GM13977 (cell line): Measurements from ENCODE around the gene ALX4.

Experiments
- DNase-seq: peaks from one replicate; pipeline ENCODE4 v3.0.0; 2012; ENCODE audit warnings: low spot score
- in situ Hi-C: fragments of 300-500 bp; cut with MboI; formaldehyde crosslinking; loops from one replicate; pipeline ENCODE4 v1.12.0; 2022; ENCODE audit warnings: low sequenced_read_pairs, low pct_unique_long_range_greater_than_20kb, mixed read lengths, inconsistent platforms; ENCODE audit not compliant: unreplicated experiment
- TF ChIP-seq, protein P1 (sequence below): IDR thresholded peaks from 2 replicates; pipeline ENCODE4 v1.5.1; 2012; ENCODE audit warnings: mild to moderate bottlenecking, control low read depth; ENCODE audit not compliant: insufficient read depth; ENCODE audit errors: extremely low read depth, missing control alignments

Gene ALX4

DNA sequence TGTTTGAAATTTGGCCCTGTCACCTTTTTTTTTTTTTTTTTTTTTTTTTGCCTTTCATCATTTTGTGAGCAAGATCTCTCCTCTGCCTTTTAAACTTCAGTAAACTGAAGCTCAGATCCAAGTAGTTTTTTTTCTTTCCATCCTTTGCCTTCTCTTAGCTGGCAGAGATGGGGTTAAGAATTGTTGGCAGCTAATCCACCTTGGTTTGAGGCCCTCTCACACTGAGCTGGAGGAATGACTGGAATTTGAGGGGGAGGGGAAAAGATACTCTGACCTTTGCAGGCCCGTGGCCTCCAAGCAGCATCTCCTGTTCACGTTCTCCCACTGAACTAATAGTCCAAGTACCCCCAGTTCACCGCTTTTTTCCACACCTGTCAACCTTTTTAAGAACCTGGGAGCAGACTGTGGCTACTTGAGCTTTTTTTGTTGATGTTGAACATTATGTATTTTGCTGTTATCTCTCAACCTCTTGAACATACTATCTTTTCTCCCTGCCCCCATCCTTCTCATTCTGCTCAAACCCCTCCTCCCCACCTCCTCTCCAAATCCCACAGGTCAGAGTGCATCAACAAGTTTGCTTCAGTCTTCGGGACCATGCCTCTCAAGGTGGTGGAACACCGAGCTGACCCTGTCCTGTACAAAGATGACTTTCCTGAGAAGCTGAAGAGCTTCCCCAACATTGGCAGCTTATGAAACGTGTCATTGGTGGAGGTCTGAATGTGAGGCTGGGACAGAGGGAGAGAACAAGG lies 66.2 kb downstream of the ALX4 start:
- DNase-seq, result no peak
- TF ChIP-seq, protein P1, sequence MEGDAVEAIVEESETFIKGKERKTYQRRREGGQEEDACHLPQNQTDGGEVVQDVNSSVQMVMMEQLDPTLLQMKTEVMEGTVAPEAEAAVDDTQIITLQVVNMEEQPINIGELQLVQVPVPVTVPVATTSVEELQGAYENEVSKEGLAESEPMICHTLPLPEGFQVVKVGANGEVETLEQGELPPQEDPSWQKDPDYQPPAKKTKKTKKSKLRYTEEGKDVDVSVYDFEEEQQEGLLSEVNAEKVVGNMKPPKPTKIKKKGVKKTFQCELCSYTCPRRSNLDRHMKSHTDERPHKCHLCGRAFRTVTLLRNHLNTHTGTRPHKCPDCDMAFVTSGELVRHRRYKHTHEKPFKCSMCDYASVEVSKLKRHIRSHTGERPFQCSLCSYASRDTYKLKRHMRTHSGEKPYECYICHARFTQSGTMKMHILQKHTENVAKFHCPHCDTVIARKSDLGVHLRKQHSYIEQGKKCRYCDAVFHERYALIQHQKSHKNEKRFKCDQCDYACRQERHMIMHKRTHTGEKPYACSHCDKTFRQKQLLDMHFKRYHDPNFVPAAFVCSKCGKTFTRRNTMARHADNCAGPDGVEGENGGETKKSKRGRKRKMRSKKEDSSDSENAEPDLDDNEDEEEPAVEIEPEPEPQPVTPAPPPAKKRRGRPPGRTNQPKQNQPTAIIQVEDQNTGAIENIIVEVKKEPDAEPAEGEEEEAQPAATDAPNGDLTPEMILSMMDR, result no peak
- in situ Hi-C loops, result no loop called here

- no peak for DNase-seq
- in situ Hi-C loops, result no loop called here
- TF ChIP-seq, protein P1, result no peak
These were observed 66.9 kb downstream of the ALX4 start for GRCh38 chr11:44243086-44243485.

- in situ Hi-C loops, result no loop called here
- no peak for DNase-seq
- TF ChIP-seq, protein P1, result no peak
These were observed 68.1 kb downstream of the ALX4 start for GRCh38 chr11:44241851-44242250.

DNA sequence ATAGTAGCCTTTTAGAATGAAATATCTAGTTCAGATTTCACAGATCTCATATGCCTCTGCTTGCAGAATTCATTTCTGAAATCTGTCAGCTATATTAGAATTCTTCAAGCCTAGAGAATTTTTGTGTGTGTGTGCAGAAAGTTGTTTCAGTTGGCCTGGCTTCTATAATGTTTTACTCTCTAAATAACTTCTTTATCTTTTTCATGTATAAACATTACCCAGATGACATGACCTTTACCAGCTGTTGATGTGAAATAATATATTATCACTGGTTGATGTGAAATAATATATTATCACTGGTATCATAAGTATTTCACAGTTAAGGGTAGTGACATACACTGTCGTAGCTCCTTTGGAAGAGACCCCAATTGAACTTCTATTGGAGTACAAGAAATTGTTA lies 72.8 kb downstream of the ALX4 start:
- no peak for DNase-seq
- in situ Hi-C loops, result no loop called here
- TF ChIP-seq, protein P1, result no peak

- DNase-seq, result no peak
- in situ Hi-C loops, result no loop called here
- TF ChIP-seq, protein P1, result no peak
These were observed 73.6 kb downstream of the ALX4 start for GRCh38 chr11:44236296-44236695.

DNA sequence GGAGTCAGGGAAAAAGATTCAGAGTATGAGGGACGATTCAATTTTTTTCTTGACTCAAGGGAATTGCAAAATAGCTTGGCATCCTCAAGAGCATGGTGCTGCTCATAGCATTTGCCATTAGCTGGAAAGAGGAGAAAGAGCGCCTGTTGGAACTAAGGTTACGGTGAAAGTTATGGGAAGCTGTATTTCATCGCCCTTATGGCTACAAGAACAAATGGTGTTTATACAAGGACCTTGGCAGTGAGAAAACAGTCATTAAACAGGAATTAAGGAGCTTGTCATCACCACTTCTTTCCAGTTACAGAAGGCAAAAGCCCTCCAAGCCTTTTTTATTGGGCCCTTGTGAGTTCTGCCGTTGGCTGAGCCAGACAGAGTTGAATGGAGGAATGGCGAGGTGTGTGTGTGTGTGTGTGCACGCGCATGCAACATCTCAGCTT lies 74.2 kb downstream of the ALX4 start:
- in situ Hi-C loops, result no loop called here
- TF ChIP-seq, protein P1, result no peak
- DNase-seq, result no peak

DNA sequence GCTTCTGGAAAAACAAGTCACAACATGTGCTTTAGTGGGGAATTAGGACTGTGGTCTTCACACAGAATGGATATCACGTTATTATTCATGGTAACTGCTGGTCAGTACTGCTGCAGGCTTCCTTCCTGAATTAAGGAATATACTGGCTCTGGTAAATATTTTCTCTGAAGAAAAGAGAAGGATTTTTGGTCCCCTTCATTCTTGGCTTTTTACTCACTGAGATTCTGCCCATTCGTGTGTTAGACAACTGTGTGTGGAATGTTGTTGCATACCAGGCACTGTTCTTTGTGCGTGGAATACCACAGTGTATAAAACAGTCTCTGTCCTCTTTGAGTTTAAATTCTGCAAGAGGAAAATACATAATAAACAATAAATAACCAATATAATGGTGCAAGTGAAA lies 80.3 kb downstream of the ALX4 start:
- no peak for DNase-seq

More for the DNA sequence above, 80.3 kb downstream of the ALX4 start:
- in situ Hi-C loops, result no loop called here
- TF ChIP-seq, protein P1, result no peak
